Measurements from ENCODE around the gene CNDP2.

CNDP2 gene

DNA sequence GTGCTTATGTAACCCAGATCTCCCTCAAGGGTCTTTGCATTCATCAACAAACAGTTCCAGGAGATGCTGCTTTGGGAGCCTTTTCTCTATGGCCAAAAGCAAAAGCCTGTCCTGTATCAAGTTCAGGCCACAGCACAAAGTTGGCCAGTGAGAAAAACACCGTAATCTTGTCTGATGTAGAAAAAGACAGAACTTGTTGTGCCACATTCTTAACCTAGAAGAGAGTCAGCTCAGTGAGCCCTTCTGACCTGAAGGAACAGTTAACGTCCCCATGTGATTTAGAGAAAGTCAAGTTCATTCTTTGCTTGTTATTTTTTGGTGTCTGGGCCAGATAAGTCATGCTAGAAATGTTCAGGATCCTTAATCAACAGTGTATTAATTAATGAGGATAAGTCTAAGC lies 30.3 kb downstream of the CNDP2 start:
- H3K9me2 ChIP-seq (replicated peaks; ENCODE audit: control insufficient read depth, low read length): no peaks in the 10 kb centered on the region
- H3K79me2 ChIP-seq (ENCODE audit: control insufficient read depth, low read length): no peaks in the 10 kb centered on the region
- no peaks in the 10 kb centered on the region; the same call in 1 of the 2 replicates for H3K36me3 ChIP-seq (ENCODE audit: control insufficient read depth, low read length)
- TF ChIP-seq EZH2phosphoT487 (IDR thresholded peaks at IDR 0.05; ENCODE audit: borderline replicate concordance, low read length) (no peak), CTCF (IDR thresholded peaks at IDR 0.05; ENCODE audit: low read depth, low read length, poor library complexity, severe bottlenecking) (no peak)
- no peaks in the 10 kb centered on the region for H3K4me1 ChIP-seq (ENCODE audit: control insufficient read depth, low read length)
- H4K20me1 ChIP-seq (ENCODE audit: control insufficient read depth, insufficient read depth, low read depth, low read length): no peaks in the 10 kb centered on the region
- no peak overlapping the region for H3K4me3 ChIP-seq (ENCODE audit: low read length)
- no peak overlapping the region for H3K4me2 ChIP-seq (ENCODE audit: low read length)
- H3K27ac ChIP-seq (ENCODE audit: low read depth, low read length): no peak overlapping the region
- H3F3A ChIP-seq (ENCODE audit: control insufficient read depth, insufficient read depth): no peaks in the 10 kb centered on the region
- H3K27me3 ChIP-seq (ENCODE audit: control insufficient read depth, low read length): 0 out of 2 replicates have a peak, but pooled peaks cover 2% of the 10 kb centered on the region
- H3K9me3 ChIP-seq (ENCODE audit: control insufficient read depth, insufficient read depth, low read length): no peaks in the 10 kb centered on the region

- Histone ChIP-seq H4K20me1 (ENCODE audit: control insufficient read depth, insufficient read depth, low read depth, low read length) (no peaks in the 10 kb centered on the region), H3K4me3 (ENCODE audit: low read length) (no peak overlapping the region), H3K9me2 (replicated peaks; ENCODE audit: control insufficient read depth, low read length) (no peaks in the 10 kb centered on the region), H3K27ac (ENCODE audit: low read depth, low read length) (no peak overlapping the region), H3K4me1 (ENCODE audit: control insufficient read depth, low read length) (no peaks in the 10 kb centered on the region), H3K27me3 (ENCODE audit: control insufficient read depth, low read length) (0 out of 2 replicates have a peak, but pooled peaks cover 2% of the 10 kb centered on the region), H3K4me2 (ENCODE audit: low read length) (no peak overlapping the region), H3F3A (ENCODE audit: control insufficient read depth, insufficient read depth) (no peaks in the 10 kb centered on the region), H3K36me3 (ENCODE audit: control insufficient read depth, low read length) (no peaks in the 10 kb centered on the region), H3K9me3 (ENCODE audit: control insufficient read depth, insufficient read depth, low read length) (no peaks in the 10 kb centered on the region), H3K79me2 (ENCODE audit: control insufficient read depth, low read length) (no peaks in the 10 kb centered on the region)
- no peak for TF ChIP-seq EZH2phosphoT487 (IDR thresholded peaks at IDR 0.05; ENCODE audit: borderline replicate concordance, low read length)
- no peak for TF ChIP-seq CTCF (IDR thresholded peaks at IDR 0.05; ENCODE audit: low read depth, low read length, poor library complexity, severe bottlenecking)
Observed at GRCh38 chr18:74528478-74528877, 32.3 kb downstream of the CNDP2 start.

DNA sequence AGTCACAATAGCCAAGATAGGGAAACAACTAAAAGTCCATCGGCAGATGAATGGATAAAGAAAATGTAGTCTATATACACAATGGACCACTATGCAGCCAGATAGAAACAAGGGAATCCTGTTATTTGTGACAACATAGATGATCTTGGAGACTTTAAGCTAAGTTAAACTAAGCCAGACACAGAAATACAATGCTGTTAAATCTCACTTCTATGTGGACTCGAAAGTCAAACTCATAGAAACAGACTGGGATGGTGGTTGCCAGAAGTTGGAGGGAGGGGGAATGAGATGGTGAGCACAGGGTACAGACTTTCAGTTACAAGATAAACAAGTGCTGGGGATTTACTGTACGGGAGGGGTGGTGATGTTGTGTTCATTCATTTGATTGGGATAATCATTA lies 32.8 kb downstream of the CNDP2 start:
- no peaks in the 10 kb centered on the region for H3F3A ChIP-seq (ENCODE audit: control insufficient read depth, insufficient read depth)
- H3K27ac ChIP-seq (ENCODE audit: low read depth, low read length): no peak overlapping the region
- no peak overlapping the region for H3K4me3 ChIP-seq (ENCODE audit: low read length)
- H3K79me2 ChIP-seq (ENCODE audit: control insufficient read depth, low read length): no peaks in the 10 kb centered on the region
- H3K9me3 ChIP-seq (ENCODE audit: control insufficient read depth, insufficient read depth, low read length): no peaks in the 10 kb centered on the region
- H3K4me2 ChIP-seq (ENCODE audit: low read length): no peak overlapping the region
- 0 out of 2 replicates have a peak, but pooled peaks cover 2% of the 10 kb centered on the region for H3K27me3 ChIP-seq (ENCODE audit: control insufficient read depth, low read length)
- no peaks in the 10 kb centered on the region for H3K9me2 ChIP-seq (replicated peaks; ENCODE audit: control insufficient read depth, low read length)
- H3K4me1 ChIP-seq (ENCODE audit: control insufficient read depth, low read length): no peaks in the 10 kb centered on the region
- TF ChIP-seq CTCF (IDR thresholded peaks at IDR 0.05; ENCODE audit: low read depth, low read length, poor library complexity, severe bottlenecking): no peak
- H4K20me1 ChIP-seq (ENCODE audit: control insufficient read depth, insufficient read depth, low read depth, low read length): no peaks in the 10 kb centered on the region
- H3K36me3 ChIP-seq (ENCODE audit: control insufficient read depth, low read length): no peaks in the 10 kb centered on the region

GRCh38 chr18:74529378-74529777 lies 33.2 kb downstream of the CNDP2 start:
- Histone ChIP-seq H3K4me1 (ENCODE audit: control insufficient read depth, low read length) (no peaks in the 10 kb centered on the region), H3K79me2 (ENCODE audit: control insufficient read depth, low read length) (no peaks in the 10 kb centered on the region), H3K4me2 (ENCODE audit: low read length) (no peak overlapping the region), H3K9me3 (ENCODE audit: control insufficient read depth, insufficient read depth, low read length) (no peaks in the 10 kb centered on the region), H3K27ac (ENCODE audit: low read depth, low read length) (no peak overlapping the region), H3F3A (ENCODE audit: control insufficient read depth, insufficient read depth) (no peaks in the 10 kb centered on the region), H3K4me3 (ENCODE audit: low read length) (no peak overlapping the region), H3K9me2 (replicated peaks; ENCODE audit: control insufficient read depth, low read length) (no peaks in the 10 kb centered on the region), H4K20me1 (ENCODE audit: control insufficient read depth, insufficient read depth, low read depth, low read length) (no peaks in the 10 kb centered on the region), H3K36me3 (ENCODE audit: control insufficient read depth, low read length) (no peaks in the 10 kb centered on the region), H3K27me3 (ENCODE audit: control insufficient read depth, low read length) (0 out of 2 replicates have a peak, but pooled peaks cover 2% of the 10 kb centered on the region)
- no peak for TF ChIP-seq CTCF (IDR thresholded peaks at IDR 0.05; ENCODE audit: low read depth, low read length, poor library complexity, severe bottlenecking)
- TF ChIP-seq EZH2phosphoT487 (IDR thresholded peaks at IDR 0.05; ENCODE audit: borderline replicate concordance, low read length): no peak

Measured in DOHH2 (cell line).